MM.1S (cell line): ENCODE results near the gene RIMKLA.

Experiments used
- DNase-seq: peaks from one replicate; pipeline ENCODE4 v3.0.0-alpha.2; 2015
- H2AFZ ChIP-seq: fragments of 300-600 bp; sonication (generic); 2 replicates; pipeline ENCODE4 v1.6.0; 2016; ENCODE audit warnings: antibody characterized with exemption, low read length
- H3F3A ChIP-seq: fragments of 300-600 bp; sonication (generic); 2 replicates; pipeline ENCODE4 v1.6.1; 2016; ENCODE audit warnings: mild to moderate bottlenecking, antibody characterized with exemption, low read length, moderate library complexity, mixed read lengths; ENCODE audit not compliant: insufficient read depth
- H3K27ac ChIP-seq: fragments of 300-600 bp; sonication (generic); 2 replicates; pipeline ENCODE4 v1.5.1; 2016; ENCODE audit warnings: mild to moderate bottlenecking, low read length
- H3K27me3 ChIP-seq: fragments of 300-600 bp; sonication (generic); replicated peaks from 2 replicates; pipeline ENCODE4 v1.6.0; 2016; ENCODE audit warnings: low read length; ENCODE audit not compliant: insufficient read depth
- H3K36me3 ChIP-seq: fragments of 300-600 bp; sonication (generic); replicated peaks from 2 replicates; pipeline ENCODE4 v1.6.1; 2016; ENCODE audit warnings: mild to moderate bottlenecking, low read length, mixed read lengths; ENCODE audit not compliant: insufficient read depth
- H3K4me1 ChIP-seq: fragments of 300-600 bp; sonication (generic); 2 replicates; pipeline ENCODE4 v1.6.1; 2016; ENCODE audit warnings: low read length, mixed read lengths
- H3K4me2 ChIP-seq: fragments of 300-600 bp; sonication (generic); 2 replicates; pipeline ENCODE4 v1.6.0; 2016; ENCODE audit warnings: low read depth, low read length
- H3K4me3 ChIP-seq: fragments of 300-600 bp; sonication (generic); 2 replicates; pipeline ENCODE4 v1.5.1; 2016; ENCODE audit warnings: low read length, mixed read lengths
- H3K79me2 ChIP-seq: fragments of 300-600 bp; sonication (generic); 2 replicates; pipeline ENCODE4 v1.6.1; 2016; ENCODE audit warnings: mixed run types, low read length, mixed read lengths
- H3K9ac ChIP-seq: fragments of 300-600 bp; sonication (generic); 2 replicates; pipeline ENCODE4 v1.6.1; 2016; ENCODE audit warnings: low read length, mixed read lengths
- H3K9me2 ChIP-seq: fragments of 300-600 bp; sonication (generic); replicated peaks from 2 replicates; pipeline ENCODE4 v1.6.1; 2016; ENCODE audit warnings: mild to moderate bottlenecking, low read length, mixed read lengths; ENCODE audit not compliant: insufficient read depth
- H3K9me3 ChIP-seq: fragments of 300-600 bp; sonication (generic); replicated peaks from 2 replicates; pipeline ENCODE4 v1.6.1; 2016; ENCODE audit warnings: mild to moderate bottlenecking, low read length, mixed read lengths; ENCODE audit not compliant: insufficient read depth
- H4K20me1 ChIP-seq: fragments of 300-600 bp; sonication (generic); 2 replicates; pipeline ENCODE4 v1.6.1; 2016; ENCODE audit warnings: mild to moderate bottlenecking, low read length, moderate library complexity, mixed read lengths; ENCODE audit not compliant: insufficient read depth
- CTCF ChIP-seq: fragments of 300-600 bp; sonication (generic); IDR thresholded peaks from 2 replicates; pipeline ENCODE4 v1.5.1; 2016; ENCODE audit warnings: antibody characterized with exemption, low read length, mixed read lengths
- EZH2 ChIP-seq: fragments of 300-600 bp; sonication (generic); optimal IDR thresholded peaks from 2 replicates; pipeline ENCODE3; 2017; ENCODE audit warnings: low read depth, mild to moderate bottlenecking, antibody characterized with exemption, low read length, mixed read lengths
- EZH2phosphoT487 ChIP-seq: fragments of 300-600 bp; sonication (generic); IDR thresholded peaks from 2 replicates; pipeline ENCODE4 v1.6.1; 2018; ENCODE audit warnings: antibody characterized with exemption, low read length

RIMKLA gene

GRCh38 chr1:42343049-42343448, 37.5 kb upstream of the RIMKLA start:
- Histone ChIP-seq H3K4me2 (no peak overlapping the region), H3K9ac (no peak overlapping the region), H2AFZ (no peak overlapping the region), H3K27me3 (no peaks in the 10 kb centered on the region), H4K20me1 (no peaks in the 10 kb centered on the region), H3K9me3 (no peaks in the 10 kb centered on the region), H3K27ac (no peak overlapping the region), H3K4me3 (no peak overlapping the region), H3K36me3 (no peaks in the 10 kb centered on the region), H3K4me1 (no peaks in the 10 kb centered on the region), H3K79me2 (no peaks in the 10 kb centered on the region), H3F3A (no peaks in the 10 kb centered on the region; the same call in 1 of the 2 replicates), H3K9me2 (no peaks in the 10 kb centered on the region)
- TF ChIP-seq EZH2 = no peak
- no peak for TF ChIP-seq CTCF
- TF ChIP-seq EZH2phosphoT487 = no peak
- DNase-seq = no peak

GRCh38 chr1:42348498-42348897, 32.1 kb upstream of the RIMKLA start:
- Histone ChIP-seq H2AFZ (no peak overlapping the region), H3K4me2 (no peak overlapping the region), H3K9me3 (no peaks in the 10 kb centered on the region), H3K36me3 (no peaks in the 10 kb centered on the region), H3K4me1 (no peaks in the 10 kb centered on the region), H3K27me3 (no peaks in the 10 kb centered on the region), H3K27ac (no peak overlapping the region), H3F3A (no peaks in the 10 kb centered on the region; the same call in 1 of the 2 replicates), H4K20me1 (no peaks in the 10 kb centered on the region), H3K9me2 (no peaks in the 10 kb centered on the region), H3K4me3 (no peak overlapping the region), H3K79me2 (no peaks in the 10 kb centered on the region), H3K9ac (no peak overlapping the region)
- TF ChIP-seq CTCF (no peak), EZH2 (no peak), EZH2phosphoT487 (no peak)
- DNase-seq = no peak

- H3K9me2 ChIP-seq = no peaks in the 10 kb centered on the region
- no peaks in the 10 kb centered on the region for H3K36me3 ChIP-seq
- DNase-seq = no peak
- no peaks in the 10 kb centered on the region for H3K4me1 ChIP-seq
- no peaks in the 10 kb centered on the region for H3K27me3 ChIP-seq
- H3K4me3 ChIP-seq = no peak overlapping the region
- no peaks in the 10 kb centered on the region for H4K20me1 ChIP-seq
- no peaks in the 10 kb centered on the region for H3F3A ChIP-seq
- H3K9ac ChIP-seq = no peak overlapping the region
- H3K4me2 ChIP-seq = no peak overlapping the region
- no peak for TF ChIP-seq EZH2phosphoT487
- TF ChIP-seq CTCF = no peak
- TF ChIP-seq EZH2 = no peak
- H2AFZ ChIP-seq = no peak overlapping the region
- no peak overlapping the region for H3K27ac ChIP-seq
- H3K79me2 ChIP-seq = no peaks in the 10 kb centered on the region
- no peaks in the 10 kb centered on the region for H3K9me3 ChIP-seq
These were observed 30.5 kb upstream of the RIMKLA start for GRCh38 chr1:42350086-42350485.
